Measurements from ENCODE around the gene SH3GL1.
A peak's percentile ranks its signal among the peaks of the same experiment; 100 is the strongest.

SH3GL1 gene, protein sequence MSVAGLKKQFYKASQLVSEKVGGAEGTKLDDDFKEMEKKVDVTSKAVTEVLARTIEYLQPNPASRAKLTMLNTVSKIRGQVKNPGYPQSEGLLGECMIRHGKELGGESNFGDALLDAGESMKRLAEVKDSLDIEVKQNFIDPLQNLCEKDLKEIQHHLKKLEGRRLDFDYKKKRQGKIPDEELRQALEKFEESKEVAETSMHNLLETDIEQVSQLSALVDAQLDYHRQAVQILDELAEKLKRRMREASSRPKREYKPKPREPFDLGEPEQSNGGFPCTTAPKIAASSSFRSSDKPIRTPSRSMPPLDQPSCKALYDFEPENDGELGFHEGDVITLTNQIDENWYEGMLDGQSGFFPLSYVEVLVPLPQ

DNA sequence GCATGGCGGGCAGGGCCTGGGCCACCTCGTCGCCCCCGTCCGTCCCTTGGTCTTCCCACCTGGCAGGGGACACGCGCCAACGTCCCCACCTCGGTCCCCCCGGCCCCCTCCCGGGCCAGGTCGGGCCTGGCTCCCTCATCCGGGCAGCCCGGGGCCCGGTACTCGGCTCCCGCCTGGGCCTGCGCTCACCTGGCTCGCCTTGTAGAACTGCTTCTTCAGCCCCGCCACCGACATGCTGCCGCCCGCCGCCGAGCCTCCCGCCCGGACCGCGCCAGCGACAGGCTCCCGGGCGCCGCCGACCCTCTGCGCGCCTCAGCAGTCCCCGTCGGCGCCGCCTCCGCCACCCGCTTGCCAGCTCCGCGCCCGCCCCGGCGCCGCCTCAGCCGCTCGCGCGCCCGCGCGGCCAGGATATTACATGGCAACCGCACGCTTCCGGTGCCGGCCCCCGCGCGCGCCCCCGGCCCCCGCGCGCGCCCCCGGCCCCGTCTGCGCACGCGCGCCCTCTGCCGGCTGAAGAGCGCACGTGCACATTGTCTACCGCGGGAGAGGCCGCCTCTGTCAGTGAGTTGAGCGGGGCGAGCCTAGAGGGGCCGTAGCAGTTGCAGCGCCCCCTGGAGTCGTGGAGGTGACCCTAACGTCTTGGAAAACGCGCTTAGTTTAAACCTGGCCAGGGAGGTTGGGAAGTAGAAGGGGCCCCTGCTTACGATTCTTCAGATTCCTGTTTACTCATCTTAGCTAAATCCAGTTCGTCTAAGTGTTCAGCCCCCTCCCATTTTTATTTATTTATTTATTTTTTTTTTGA lies at the start of gene SH3GL1:
TSS of gene SH3GL1 (minus strand) at position 413 of the 802 bp plus-strand sequence. CDS start at position 234, 179 bp downstream.
- DNase-seq (ENCODE audit: low read depth in 2 of 2), result peak; percentile 84 to 91

DNA sequence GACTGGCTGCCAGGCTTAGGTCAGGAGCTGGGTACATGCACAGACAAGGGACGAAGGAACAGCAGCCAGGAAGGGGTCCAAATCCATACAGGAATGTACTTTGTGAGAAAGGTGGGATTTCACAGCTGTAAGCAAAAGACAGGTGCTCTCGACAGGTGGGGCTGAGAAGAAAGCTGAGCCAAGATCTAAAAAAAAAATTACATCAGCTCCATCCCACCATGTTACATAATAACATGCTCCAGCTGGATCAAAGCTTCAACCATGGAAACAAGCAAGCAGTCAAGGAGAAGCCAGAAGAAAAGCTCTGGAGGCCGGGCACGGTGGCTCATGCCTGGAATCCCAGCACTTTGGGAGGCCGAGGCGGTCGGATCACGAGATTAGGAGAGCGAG lies 49.3 kb upstream of the SH3GL1 start:
- no peak for DNase-seq (ENCODE audit: low read depth in 2 of 2)

DNA sequence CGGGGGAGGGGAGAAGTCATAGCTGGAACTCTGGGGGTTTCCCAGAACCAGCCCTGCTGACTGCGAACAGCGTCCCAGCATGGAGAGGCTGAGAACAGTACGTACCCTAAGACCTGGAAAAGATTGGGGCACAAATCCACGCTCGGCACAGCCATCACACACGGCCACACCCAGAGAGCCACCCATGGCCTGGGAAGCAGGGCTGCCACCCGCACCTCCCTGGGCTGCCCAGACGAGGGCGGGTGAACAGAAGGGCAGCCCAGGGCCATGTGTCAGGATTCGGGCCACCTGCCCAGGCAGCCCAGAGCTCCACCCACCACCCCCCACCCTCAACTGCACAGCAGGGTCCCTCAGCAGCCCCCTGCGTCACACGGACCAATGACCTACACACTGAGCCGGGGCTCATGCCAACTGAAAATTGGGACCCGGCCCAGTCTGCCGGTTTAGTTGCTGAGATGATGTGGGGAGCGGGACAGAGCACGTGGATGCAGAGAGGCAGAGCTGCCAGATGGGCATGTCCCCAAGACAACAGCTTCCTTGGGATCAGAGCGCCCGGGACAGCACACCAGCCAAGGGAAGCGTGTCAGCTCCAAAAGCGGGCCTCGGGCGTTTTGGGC lies 48.8 kb upstream of the SH3GL1 start:
- DNase-seq (ENCODE audit: low read depth in 2 of 2), result no peak

DNA sequence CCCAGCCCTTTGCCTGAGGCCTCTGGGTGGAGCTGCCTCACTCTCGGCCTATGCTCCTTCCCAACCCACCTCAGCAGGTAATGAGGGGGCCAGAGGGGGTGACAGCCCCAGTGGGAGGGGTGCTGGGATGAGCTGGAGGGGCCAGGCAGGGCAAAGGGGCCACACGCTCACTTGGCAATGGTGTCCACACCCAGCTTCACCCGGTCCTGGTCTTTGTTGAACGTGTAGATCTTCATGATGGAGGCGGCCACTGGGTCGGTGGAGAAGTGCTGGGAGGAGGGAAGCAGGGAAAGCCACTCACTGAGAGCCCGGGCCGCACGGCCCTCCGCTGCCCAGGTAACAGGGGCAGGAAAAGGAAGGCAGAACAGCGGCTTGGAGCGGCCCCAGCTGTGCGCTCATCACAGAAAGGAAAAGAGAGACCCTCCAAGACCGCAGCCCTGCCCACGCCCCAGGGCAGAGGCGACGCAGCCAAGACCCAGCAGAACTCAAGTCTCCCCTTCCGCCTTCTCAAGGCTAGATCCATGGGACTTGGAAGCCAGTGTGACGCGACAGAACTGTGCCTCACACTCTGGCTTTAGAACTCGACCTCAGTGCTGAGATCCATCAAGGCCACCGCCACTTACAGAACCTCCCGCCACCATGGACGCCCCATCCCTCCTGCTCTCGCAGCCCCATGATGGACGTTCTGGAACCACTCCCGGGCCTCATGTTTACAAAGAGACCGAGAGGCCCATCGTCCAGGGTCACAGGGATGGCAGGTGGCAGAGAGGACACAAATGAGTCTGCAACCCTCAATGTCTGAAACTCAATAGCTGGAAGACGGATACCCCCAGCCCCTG lies 48.0 kb upstream of the SH3GL1 start:
- DNase-seq (ENCODE audit: low read depth in 2 of 2), result no peak

DNA sequence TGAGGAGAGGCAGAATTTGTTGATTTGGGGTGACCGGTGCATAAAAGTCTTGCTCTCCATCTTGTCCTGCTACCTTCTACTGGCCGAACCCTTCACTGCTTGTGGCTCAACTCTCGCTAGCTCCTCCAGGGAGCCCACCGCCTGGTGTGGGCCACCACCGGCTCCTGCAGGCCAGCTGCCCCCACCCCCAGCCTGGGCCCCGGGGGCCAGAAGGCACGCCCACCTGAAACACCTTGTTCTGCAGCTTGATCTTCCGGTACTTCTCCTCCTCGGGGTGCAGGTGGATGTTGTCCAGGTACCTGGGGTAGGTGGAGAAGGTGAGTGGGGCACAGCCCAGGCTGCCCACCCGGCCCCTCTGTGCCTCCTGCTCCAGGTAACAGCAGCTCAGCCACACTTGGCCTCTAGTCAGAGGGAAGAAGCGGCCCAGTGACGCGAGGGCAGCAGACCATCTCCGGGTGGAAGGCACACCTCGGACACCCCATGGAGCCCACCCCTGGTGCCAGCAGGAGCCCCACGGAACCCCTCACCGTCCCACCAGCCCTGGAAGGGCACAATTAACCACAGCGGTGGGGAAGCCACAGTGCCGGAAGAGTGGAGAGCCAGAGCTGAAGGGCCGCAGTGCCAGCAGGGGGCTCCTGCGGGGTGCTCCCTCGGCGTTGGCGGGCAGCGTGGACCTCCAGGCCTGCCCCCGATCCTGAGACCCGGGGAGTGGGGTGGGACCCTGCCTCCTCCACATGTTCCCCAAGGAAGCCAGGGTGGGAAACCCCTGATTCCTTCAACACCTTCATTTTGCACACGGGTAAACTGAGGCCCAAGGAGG lies 47.2 kb upstream of the SH3GL1 start:
- DNase-seq (ENCODE audit: low read depth in 2 of 2), result no peak

DNA sequence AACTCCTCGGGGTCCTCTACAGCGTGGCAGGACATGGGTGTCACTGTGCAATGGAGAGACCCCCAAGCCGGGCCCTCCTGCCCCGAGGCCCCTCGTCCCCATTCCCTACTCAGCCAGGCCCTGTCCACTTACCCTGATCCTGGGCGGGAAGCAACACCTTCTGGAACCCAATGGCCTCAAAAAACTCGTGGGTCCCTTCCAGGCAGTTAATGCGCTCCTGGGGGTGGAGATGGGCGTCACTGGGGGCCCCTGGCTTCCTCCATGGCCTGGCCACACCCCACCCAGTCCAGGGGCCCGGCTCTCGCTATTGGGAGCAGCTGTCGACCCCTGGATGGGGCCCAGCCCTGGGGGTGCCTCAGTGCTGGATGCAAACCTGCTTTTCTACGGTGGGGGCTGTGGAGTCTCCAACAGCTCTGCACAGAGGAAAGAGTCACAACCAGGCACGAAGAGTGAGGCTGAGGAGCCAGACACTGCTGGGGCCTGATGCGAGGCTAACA lies 46.4 kb upstream of the SH3GL1 start:
- no peak for DNase-seq (ENCODE audit: low read depth in 2 of 2)

DNA sequence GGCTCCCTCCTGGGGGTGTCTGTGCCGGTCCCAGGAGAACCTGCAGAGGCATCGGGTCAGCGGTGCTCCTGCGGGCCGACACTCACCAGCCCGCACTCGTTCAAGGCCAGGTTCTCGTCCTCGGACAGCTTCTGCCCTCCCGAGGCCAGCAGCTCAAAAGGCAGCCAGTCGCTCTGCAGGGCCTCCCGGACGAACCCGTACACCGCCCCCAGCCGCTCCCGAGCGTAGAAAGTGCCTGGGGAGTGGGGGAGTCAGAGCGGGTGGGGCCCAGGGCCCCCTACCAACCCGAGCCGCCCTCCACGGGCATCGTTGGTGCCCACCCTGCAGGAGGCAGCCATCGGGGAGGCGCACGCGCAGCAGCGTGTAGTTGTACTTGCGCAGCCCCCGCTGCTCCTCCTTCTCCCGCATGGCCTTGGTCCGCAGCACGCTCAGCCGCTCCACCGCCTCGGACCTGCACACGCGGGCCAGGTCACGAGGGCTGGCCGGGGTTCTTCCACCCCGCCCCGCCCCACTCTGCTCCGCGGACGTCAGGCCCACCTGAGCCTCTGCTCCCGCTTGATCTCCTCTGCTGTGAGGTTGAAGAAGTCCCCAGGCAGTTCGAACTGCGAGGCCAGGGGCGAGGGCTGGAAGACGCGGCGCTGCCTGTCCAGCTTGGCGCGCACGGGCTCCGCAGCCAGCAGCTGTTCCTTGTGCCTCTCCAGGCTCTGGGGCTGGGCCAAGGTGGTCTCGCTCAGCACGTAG lies 45.8 kb upstream of the SH3GL1 start:
- no peak for DNase-seq (ENCODE audit: low read depth in 2 of 2)

DNA sequence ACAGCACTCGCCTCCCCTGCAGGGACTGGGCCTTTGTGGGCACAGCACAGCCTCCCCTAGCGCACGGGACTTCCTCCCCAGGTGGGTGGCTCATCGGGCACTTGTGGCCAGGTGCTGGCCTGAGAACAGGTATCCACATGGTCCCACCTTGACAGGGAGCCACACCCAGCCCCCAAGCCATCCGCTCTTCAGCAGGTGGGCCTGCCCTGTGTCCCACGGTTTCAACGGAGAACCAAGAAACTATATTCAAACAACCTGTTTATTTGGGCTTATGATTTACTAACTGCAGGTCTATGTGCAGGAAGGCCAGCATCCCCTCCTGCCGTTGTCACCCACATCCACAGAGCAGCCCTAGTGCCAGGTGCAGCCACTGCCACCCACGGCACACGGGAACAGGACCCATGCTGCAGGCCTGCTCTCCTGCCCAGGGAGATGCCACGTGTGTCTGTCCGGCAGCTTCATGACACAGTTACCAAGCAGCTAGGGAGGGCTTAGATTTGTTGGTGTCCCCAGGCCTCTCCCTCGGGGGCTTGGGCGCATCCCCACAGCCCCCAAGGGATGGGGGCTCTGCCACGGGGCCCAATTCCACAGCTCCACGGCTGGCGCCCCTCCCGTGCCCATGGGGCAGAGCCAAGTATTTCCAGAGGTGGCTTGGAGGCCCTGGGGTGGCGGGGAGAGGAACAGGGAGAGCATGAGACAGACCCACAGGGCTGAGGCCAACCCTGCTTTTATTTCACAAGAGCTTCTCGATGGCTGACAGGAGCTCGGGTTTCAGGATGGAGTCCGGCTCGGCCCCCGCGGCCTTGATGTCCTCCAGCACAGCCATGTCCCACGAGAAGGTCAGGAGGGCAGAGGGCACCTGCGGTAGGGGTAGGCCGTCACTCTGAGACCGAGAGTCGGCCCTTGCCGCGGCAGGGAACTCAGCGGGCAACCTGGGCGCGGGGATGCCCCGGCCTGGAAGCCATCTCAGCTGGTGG lies 44.7 kb upstream of the SH3GL1 start:
- no peak for DNase-seq (ENCODE audit: low read depth in 2 of 2)

DNA sequence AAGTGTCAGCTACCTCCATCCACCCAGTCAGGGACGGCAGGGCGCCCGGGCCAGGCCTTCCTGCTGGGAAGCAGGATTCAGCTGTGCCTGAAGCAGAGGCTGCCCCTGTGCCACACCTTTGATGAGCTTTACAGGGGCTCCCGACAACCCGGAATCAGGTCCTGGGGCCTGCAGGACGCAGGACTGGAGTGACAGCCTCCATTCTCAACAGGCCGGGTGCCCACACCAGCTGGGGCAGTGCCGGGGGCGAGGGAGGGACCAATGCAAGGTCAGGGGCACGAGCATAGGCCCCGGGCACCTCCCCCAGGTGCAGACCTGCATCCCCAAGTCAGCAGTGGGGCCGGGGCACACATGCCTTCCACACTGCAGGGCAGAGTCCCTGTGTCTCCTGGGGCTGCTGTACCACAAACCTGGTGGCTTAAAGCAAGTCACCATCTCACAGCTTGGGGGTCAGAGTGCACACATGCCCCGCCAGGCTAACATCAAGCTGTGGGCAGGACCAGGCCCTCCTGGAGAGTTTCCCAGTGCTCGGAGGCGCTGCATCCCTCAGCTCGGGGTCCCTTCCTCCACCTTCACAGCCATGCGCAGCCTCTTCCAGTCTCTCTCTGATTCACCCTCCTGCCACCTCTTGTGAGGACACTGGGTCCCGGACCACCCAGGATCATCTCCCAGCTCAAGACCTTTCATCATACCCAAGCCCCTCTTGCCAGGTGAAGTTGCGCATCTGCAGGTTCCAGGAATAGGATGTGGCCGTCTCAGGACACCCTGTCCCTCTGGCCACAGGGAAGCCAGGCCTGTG lies 43.8 kb upstream of the SH3GL1 start:
- no peak for DNase-seq (ENCODE audit: low read depth in 2 of 2)

DNA sequence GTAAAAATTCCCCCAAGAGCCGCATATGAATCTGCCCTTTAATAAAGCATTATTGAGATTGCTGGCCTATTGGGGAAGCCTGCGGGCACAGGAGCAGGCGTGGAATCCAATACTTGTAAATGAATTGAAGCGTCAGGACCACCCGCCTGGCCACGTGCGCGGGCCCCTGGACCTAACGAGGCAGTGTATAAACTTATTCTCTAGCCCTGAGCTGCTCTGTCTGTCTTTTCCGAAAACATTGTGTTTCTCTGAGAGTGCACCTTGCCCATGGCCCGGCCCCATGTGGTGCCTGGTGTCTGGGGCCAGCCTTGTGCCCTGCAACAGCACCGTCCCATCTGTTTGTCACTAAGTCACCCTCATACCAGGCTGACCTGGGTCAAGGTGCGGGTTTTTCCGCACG lies 42.8 kb upstream of the SH3GL1 start:
- no peak for DNase-seq (ENCODE audit: low read depth in 2 of 2)

DNA sequence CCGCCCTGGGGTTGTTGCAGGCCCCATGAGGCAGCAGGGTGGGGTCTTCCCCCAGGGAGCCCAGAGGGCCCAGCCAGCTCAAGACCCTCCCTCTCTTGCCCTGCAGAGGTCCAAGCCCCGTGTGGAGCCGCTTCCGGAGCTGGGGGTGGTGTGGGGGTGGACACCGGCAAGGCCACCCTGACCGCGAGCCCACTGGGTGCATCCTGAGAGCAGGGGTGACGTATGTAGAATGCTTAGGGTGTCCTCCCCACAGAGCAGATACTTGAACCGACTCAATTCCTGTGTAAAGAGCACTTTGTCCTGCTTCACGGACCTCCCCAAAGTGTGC lies 42.4 kb upstream of the SH3GL1 start:
- no peak for DNase-seq (ENCODE audit: low read depth in 2 of 2)

DNA sequence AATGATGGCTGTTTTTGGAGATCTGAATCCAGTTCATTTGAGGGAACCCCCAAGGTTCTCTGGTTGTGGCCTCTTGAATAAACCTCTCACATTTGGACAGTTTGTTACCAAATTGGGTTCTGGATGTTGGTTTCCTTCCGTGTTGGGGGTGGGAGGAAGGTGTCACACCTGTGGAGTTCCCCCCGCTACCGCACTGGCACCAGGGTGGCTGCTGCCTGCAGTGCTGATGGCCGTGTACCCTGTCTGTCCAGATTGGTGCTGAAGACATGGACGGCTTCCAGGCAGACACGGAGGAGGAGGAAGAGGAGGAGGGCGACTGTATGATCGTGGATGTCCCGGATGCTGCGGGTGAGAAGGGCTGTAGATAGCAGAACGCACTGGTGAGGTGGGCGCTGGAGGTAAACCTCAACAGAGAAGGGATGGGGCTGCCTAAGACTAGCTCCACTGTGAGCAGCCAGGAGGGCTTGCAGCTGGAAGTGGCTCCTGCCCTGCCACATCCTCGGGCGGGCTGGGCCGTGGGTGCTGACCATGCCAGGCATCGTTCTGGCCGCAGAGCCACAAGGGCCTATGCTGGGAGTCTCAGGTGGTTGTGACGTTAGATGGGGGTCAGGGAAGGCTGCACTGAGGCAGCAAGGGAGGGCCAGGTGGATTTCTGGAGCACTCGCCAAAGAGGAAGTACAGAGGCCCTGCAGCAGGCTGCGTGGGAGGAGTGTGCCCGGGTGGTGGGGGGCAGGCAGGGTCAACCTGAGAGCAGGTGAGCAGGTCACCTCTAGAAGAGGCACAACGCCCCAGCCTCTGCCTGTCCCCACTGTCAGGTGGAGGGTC lies 41.9 kb upstream of the SH3GL1 start:
- DNase-seq (ENCODE audit: low read depth in 2 of 2), result no peak

DNA sequence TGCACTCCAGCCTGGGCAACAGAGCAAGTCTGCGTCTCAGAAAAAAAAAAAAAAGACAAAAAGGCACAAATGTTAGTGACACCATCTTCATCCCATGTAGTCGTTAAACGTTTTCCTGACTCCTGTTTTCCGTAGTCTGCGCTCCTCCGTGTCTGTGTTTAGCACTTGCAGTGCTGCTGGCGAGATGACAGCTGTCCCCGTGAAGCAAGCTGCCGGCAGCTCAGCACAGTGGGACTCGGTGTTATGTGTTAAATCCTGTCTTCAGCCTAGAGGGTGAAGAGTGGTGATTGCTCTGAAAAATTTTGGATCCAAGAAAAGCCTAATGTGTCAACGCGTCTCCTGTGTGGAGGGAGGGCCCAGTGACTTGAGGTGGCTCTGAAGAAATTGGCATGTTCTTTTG lies 38.9 kb upstream of the SH3GL1 start:
- no peak for DNase-seq (ENCODE audit: low read depth in 2 of 2)

DNA sequence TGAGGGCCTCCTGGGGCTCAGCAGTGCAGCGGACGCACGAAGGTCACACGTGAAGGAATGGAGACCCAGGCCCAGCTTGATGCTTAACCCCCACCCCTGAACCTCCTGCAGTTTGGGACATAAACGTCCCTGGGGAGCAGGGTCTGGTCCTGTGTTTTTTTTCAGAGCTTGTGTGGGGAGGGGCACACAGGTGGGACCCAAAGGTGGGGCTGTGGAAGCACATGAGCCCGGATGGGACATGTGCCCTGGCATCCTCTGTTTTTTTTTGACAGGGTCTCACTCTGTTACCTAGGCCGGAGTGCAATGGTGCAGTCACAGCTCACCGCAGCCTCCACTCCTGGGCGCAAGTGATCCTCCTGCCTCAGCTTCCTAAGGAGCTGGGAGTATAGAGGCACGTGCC lies 36.8 kb upstream of the SH3GL1 start:
- no peak for DNase-seq (ENCODE audit: low read depth in 2 of 2)

DNA sequence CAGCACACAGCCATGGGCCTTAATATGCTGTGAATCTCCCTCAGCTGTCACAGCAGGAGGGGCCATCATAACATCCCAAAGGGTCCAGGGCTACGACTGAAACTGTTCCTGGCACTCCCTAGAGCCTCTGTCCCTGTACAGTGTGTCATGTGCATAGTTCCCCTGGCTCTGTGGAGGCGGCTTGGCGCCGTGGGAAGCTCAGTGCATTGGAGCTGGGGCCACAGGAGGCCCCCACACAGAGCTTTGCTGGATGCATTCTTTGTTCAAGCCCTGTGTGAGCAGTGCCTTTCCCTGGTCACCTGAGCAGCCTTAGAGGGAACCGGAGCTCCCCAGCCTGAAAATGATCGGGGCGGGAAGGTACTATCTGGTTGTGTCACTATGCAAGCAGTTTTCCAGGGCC lies 35.9 kb upstream of the SH3GL1 start:
- no peak for DNase-seq (ENCODE audit: low read depth in 2 of 2)

DNA sequence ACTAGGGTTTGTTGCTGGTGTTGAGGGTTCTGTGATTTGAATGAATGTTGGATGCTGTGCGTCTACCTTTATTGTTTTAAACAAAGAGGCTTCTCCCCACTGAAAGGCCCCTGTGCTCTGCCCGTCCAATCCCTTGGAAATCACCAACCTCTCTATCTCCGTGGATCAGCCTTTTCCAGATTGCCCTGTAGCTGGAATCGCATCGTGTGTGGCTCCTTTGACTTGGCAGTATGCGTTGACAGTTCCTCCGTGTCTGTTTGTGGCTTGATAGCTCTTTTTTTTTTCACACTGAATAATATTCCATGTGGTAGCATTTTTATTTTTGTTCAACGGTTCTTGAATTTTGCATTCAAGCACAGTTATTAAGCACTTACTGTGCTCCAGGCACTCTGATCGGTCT lies 34.0 kb upstream of the SH3GL1 start:
- DNase-seq (ENCODE audit: low read depth in 2 of 2), result no peak

DNA sequence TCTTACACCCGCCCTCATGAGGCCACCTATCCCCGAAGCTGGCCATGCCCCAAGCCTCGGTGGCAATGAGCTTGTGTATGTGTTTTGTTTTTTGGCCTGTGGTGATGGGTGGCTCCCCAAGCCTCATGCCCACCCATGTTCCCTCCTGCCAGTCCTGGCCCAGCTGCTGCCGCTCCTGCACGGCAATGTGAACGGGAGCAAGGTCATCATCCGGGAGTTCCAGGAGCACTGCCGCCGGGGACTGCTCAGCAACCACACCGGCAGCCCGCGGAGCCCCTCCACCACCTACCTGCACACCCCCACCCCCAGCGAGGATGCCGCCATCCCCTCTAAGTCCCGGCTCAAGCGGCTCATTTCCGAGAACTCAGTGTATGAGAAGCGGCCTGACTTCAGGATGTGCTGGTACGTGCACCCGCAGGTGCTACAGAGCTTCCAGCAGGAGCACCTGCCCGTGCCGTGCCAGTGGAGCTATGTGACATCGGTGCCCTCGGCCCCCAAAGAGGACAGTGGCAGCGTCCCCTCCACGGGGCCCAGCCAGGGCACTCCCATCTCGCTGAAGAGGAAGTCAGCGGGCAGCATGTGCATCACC lies 32.7 kb upstream of the SH3GL1 start:
- no peak for DNase-seq (ENCODE audit: low read depth in 2 of 2)

Measured in stimulated activated CD4-positive, alpha-beta T cell treated with anti-CD3 and anti-CD28 coated beads, Interleukin-4, amount 100 ng/mL, for 48 hours (primary cell).